ENCODE data around the gene CNTNAP2.

DNA sequence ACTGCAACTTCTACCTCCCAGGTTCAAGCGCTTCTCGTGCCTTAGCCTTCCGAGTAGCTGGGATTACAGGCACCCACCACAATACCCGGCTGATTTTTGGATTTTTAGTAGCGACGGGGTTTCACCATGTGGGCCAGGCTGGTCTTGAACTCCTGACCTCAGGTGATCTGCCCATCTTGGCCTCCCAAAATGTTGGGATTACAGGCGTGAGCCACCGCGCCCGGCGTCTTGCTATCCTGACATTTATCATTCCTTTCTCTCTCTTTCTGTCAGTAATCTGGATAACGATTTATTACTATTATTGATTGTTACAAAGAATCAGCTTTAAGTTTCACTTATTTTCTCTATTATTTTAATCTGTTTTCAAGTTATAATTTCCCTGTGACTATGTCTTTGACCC, 548.4 kb downstream of the CNTNAP2 start:
- TF ChIP-seq EP300 (IDR thresholded peaks at IDR 0.05) (no peak), POLR2A (IDR thresholded peaks at IDR 0.05) (no peak), CTCF (IDR thresholded peaks at IDR 0.05) (no peak)
